H9 (cell line): ENCODE data around the gene RHOC. TPM values are rescaled to one million over a fixed set of nuclear protein-coding genes. Genes with fewer than 3 reads are reported as not detected.

Experiments used
- DNase-seq: peaks from one replicate; pipeline ENCODE4 v3.0.0-alpha.2; 2017
- H2AFZ ChIP-seq: one replicate; pipeline ENCODE4 v1.6.1; 2013; ENCODE audit warnings: mild to moderate bottlenecking, low read length, control low read depth, moderate library complexity
- H2AK5ac ChIP-seq: 2 replicates; pipeline ENCODE4 v1.6.1; 2013; ENCODE audit warnings: low read length, control low read depth, mixed read lengths; ENCODE audit not compliant: insufficient read length
- H2BK120ac ChIP-seq: one replicate; pipeline ENCODE4 v1.6.1; 2013; ENCODE audit warnings: low read depth, mild to moderate bottlenecking, low read length, control low read depth, inconsistent platforms; ENCODE audit not compliant: poor library complexity, severe bottlenecking
- H2BK12ac ChIP-seq: 2 replicates; pipeline ENCODE4 v1.6.1; 2013; ENCODE audit warnings: low read length, control low read depth, mixed read lengths, low read depth; ENCODE audit not compliant: insufficient read length
- H2BK15ac ChIP-seq: 2 replicates; pipeline ENCODE4 v1.6.1; 2013; ENCODE audit warnings: low read depth, low read length, control low read depth
- H2BK20ac ChIP-seq: one replicate; pipeline ENCODE4 v1.6.1; 2013; ENCODE audit warnings: low read depth, mild to moderate bottlenecking, low read length, control low read depth, inconsistent platforms; ENCODE audit not compliant: poor library complexity, severe bottlenecking
- H2BK5ac ChIP-seq: 2 replicates; pipeline ENCODE4 v1.6.1; 2013; ENCODE audit warnings: low read length, control low read depth, mixed read lengths; ENCODE audit not compliant: insufficient read length
- H3K14ac ChIP-seq: 2 replicates; pipeline ENCODE4 v1.6.1; 2013; ENCODE audit warnings: low read length, control low read depth; ENCODE audit not compliant: insufficient read depth
- H3K18ac ChIP-seq: 2 replicates; pipeline ENCODE4 v1.6.1; 2013; ENCODE audit warnings: low read depth, mild to moderate bottlenecking, mixed read lengths, low read length, control low read depth; ENCODE audit not compliant: insufficient read length
- H3K23ac ChIP-seq: 2 replicates; pipeline ENCODE4 v1.6.1; 2013; ENCODE audit warnings: low read length, control low read depth, mixed read lengths, low read depth; ENCODE audit not compliant: insufficient read length
- H3K23me2 ChIP-seq: 2 replicates; pipeline ENCODE4 v1.6.1; 2013; ENCODE audit warnings: low read depth, mild to moderate bottlenecking, mixed read lengths, low read length, control low read depth; ENCODE audit not compliant: insufficient read length, poor library complexity, severe bottlenecking
- H3K27ac ChIP-seq: 2 replicates; pipeline ENCODE4 v1.5.1; 2013; ENCODE audit warnings: low read length, control low read depth, mixed read lengths, low read depth; ENCODE audit not compliant: insufficient read length
- H3K27me3 ChIP-seq: 2 replicates; pipeline ENCODE4 v1.6.1; 2013; ENCODE audit warnings: low read length, control low read depth, inconsistent platforms; ENCODE audit not compliant: insufficient read depth
- H3K4ac ChIP-seq: 2 replicates; pipeline ENCODE4 v1.6.1; 2013; ENCODE audit warnings: low read depth, mild to moderate bottlenecking, control low read depth, inconsistent platforms, low read length, moderate library complexity
- H3K4me1 ChIP-seq: 2 replicates; pipeline ENCODE4 v1.6.1; 2013; ENCODE audit warnings: low read length, control low read depth, inconsistent platforms; ENCODE audit not compliant: insufficient read depth
- H3K4me2 ChIP-seq: 2 replicates; pipeline ENCODE4 v1.6.1; 2013; ENCODE audit warnings: low read length, control low read depth, mixed read lengths; ENCODE audit not compliant: insufficient read length, insufficient read depth
- H3K56ac ChIP-seq: 2 replicates; pipeline ENCODE4 v1.6.1; 2013; ENCODE audit warnings: low read depth, mild to moderate bottlenecking, mixed read lengths, low read length, control low read depth; ENCODE audit not compliant: insufficient read length
- H3K79me1 ChIP-seq: 2 replicates; pipeline ENCODE4 v1.6.1; 2013; ENCODE audit warnings: low read depth, mild to moderate bottlenecking, moderate library complexity, low read length, control low read depth, inconsistent platforms; ENCODE audit not compliant: insufficient read depth, poor library complexity, severe bottlenecking
- H3K79me2 ChIP-seq: 2 replicates; pipeline ENCODE4 v1.6.1; 2013; ENCODE audit warnings: low read length, control low read depth, inconsistent platforms; ENCODE audit not compliant: insufficient read depth
- H3K9ac ChIP-seq: 2 replicates; pipeline ENCODE4 v1.6.1; 2013; ENCODE audit warnings: low read length, control low read depth, mixed read lengths; ENCODE audit not compliant: insufficient read length; ENCODE audit errors: extremely low read depth
- H3K9me3 ChIP-seq: one replicate; pipeline ENCODE4 v1.6.1; 2013; ENCODE audit warnings: low read depth, low read length, inconsistent platforms; ENCODE audit not compliant: control insufficient read depth
- H3T11ph ChIP-seq: one replicate; pipeline ENCODE4 v1.6.1; 2013; ENCODE audit warnings: mild to moderate bottlenecking, low read length, control low read depth, inconsistent platforms
- H4K20me1 ChIP-seq: one replicate; pipeline ENCODE4 v1.6.1; 2013; ENCODE audit not compliant: control insufficient read depth, insufficient read length, insufficient read depth
- H4K5ac ChIP-seq: 2 replicates; pipeline ENCODE4 v1.6.1; 2013; ENCODE audit warnings: low read depth, mild to moderate bottlenecking, mixed read lengths, low read length, control low read depth; ENCODE audit not compliant: insufficient read length
- H4K8ac ChIP-seq: replicated peaks from 2 replicates; pipeline ENCODE4 v1.6.1; 2013; ENCODE audit warnings: low read length, control low read depth, mixed read lengths, low read depth; ENCODE audit not compliant: insufficient read length
- H4K91ac ChIP-seq: 2 replicates; pipeline ENCODE4 v1.6.1; 2013; ENCODE audit warnings: low read depth, mild to moderate bottlenecking, moderate library complexity, mixed read lengths, low read length, control low read depth; ENCODE audit not compliant: insufficient read length
- H3K27ac Mint-ChIP-seq, 3 experiments: 2 replicates in 2 of 3; 3 replicates in 1 of 3; pipeline ENCODE4 v1.8.0; 2020 to 2021; ENCODE audit warnings: mixed read lengths in 3 of 3, mild to moderate bottlenecking in 1 of 3, moderate library complexity in 1 of 3
- H3K27me3 Mint-ChIP-seq: 2 replicates; pipeline ENCODE4 v1.8.0; 2021; ENCODE audit warnings: low read depth, mild to moderate bottlenecking, moderate library complexity, mixed read lengths
- H3K36me3 Mint-ChIP-seq, 3 experiments: 2 replicates in 2 of 3; 3 replicates in 1 of 3; pipeline ENCODE4 v1.8.0; 2020 to 2021; ENCODE audit warnings: low read depth in 3 of 3, mixed read lengths in 3 of 3; ENCODE audit not compliant: insufficient read depth in 1 of 3
- H3K4me1 Mint-ChIP-seq, 2 experiments: 2 replicates each; pipeline ENCODE4 v1.8.0; 2020; ENCODE audit warnings: mixed read lengths in 2 of 2
- H3K4me3 Mint-ChIP-seq, 2 experiments: 2 replicates in 1 of 2; 3 replicates in 1 of 2; pipeline ENCODE4 v1.8.0; 2020 to 2021; ENCODE audit warnings: mild to moderate bottlenecking in 2 of 2, mixed read lengths in 2 of 2, moderate library complexity in 1 of 2
- H3K9me3 Mint-ChIP-seq, 2 experiments: 2 replicates in 1 of 2; 3 replicates in 1 of 2; pipeline ENCODE4 v1.8.0; 2020; ENCODE audit warnings: mild to moderate bottlenecking in 2 of 2, mixed read lengths in 2 of 2, moderate library complexity in 1 of 2
- CTCF ChIP-seq: fragments of 200-600 bp; sonication (generic); conservative IDR thresholded peaks from 3 replicates; pipeline ENCODE4 v1.8.0; 2021; ENCODE audit warnings: antibody characterized with exemption, mild to moderate bottlenecking
- WGBS: extraction: QIAGEN DNeasy Blood & Tissue Kit; methylation state at CpG from one replicate; pipeline ENCODE4 v1.1.7; 2013; ENCODE audit warnings: missing lambda C conversion rate, low lambda C conversion rate, mixed read lengths; ENCODE audit not compliant: insufficient read length; ENCODE audit errors: extremely low coverage; 5-methylcytosine and 5-hydroxymethylcytosine counted together
- total RNA-seq: library from RNA; stranded (reverse); gene quantifications from 2 replicates; pipeline ENCODE4 v1.2.1, GENCODE V29; 2021

RHOC gene
- total RNA-seq, 1 experiment from 2014 or later = 68.9 TPM

- no peak overlapping the region for H3K4me2 ChIP-seq
- no peak overlapping the region for H3K27ac ChIP-seq
- no peaks in the 10 kb centered on the region for H3K79me2 ChIP-seq
- no peak for TF ChIP-seq CTCF
- H3K4ac ChIP-seq = no peak overlapping the region
- H3K14ac ChIP-seq = no peak overlapping the region; the same call in 1 of the 2 replicates
- H2BK15ac ChIP-seq = no peak overlapping the region
- no peaks in the 10 kb centered on the region for H3K9me3 ChIP-seq
- no peak overlapping the region for H3K23ac ChIP-seq
- H3T11ph ChIP-seq = no peak overlapping the region
- Mint-ChIP-seq H3K27me3 (peaks cover 42% of the 10 kb centered on the region), H3K27ac (no peak overlapping the region), H3K9me3 (no peaks in the 10 kb centered on the region), H3K36me3 (peaks cover 27 to 79% (median 69%) of the 10 kb centered on the region in 3 experiments; a peak in 6 of 7 replicates), H3K4me3 (peak overlapping the region in 1 of 2 experiments; percentile 1; a peak in 1 of 5 replicates), H3K4me1 (peaks cover 60 to 70% of the 10 kb centered on the region in 2 experiments)
- peaks cover 4% of the 10 kb centered on the region; the same call in 1 of the 2 replicates for H3K4me1 ChIP-seq
- no peak overlapping the region for H2AK5ac ChIP-seq
- no peak overlapping the region for H2BK12ac ChIP-seq
- H2BK20ac ChIP-seq = no peak overlapping the region
- WGBS = no CpG with 5 or more reads among the region's 13 CpGs
- no peak overlapping the region for H3K9ac ChIP-seq
- H2AFZ ChIP-seq = no peak overlapping the region
- no peak overlapping the region for H4K8ac ChIP-seq
- no peaks in the 10 kb centered on the region for H3K79me1 ChIP-seq
- H3K56ac ChIP-seq = no peak overlapping the region
- H4K20me1 ChIP-seq = peaks cover 4% of the 10 kb centered on the region
- H2BK5ac ChIP-seq = no peak overlapping the region
- DNase-seq = no peak
- H3K23me2 ChIP-seq = peaks cover under 1% of the 10 kb centered on the region
- no peak overlapping the region for H3K18ac ChIP-seq
- H3K27me3 ChIP-seq = peaks cover 7% of the 10 kb centered on the region; the same call in 1 of the 2 replicates
- H2BK120ac ChIP-seq = no peak overlapping the region
- no peak overlapping the region for H4K91ac ChIP-seq
- no peak overlapping the region for H4K5ac ChIP-seq
Measured at GRCh38 chr1:112699425-112700144, 7.3 kb downstream of the RHOC start.
